ENCODE measurements around the gene PBX1.
"Not testable (repeated sequence)": the region's sequence is repeated elsewhere in the genome, so short reads cannot be mapped to it uniquely, and the experiment has no call there.

Gene PBX1

DNA sequence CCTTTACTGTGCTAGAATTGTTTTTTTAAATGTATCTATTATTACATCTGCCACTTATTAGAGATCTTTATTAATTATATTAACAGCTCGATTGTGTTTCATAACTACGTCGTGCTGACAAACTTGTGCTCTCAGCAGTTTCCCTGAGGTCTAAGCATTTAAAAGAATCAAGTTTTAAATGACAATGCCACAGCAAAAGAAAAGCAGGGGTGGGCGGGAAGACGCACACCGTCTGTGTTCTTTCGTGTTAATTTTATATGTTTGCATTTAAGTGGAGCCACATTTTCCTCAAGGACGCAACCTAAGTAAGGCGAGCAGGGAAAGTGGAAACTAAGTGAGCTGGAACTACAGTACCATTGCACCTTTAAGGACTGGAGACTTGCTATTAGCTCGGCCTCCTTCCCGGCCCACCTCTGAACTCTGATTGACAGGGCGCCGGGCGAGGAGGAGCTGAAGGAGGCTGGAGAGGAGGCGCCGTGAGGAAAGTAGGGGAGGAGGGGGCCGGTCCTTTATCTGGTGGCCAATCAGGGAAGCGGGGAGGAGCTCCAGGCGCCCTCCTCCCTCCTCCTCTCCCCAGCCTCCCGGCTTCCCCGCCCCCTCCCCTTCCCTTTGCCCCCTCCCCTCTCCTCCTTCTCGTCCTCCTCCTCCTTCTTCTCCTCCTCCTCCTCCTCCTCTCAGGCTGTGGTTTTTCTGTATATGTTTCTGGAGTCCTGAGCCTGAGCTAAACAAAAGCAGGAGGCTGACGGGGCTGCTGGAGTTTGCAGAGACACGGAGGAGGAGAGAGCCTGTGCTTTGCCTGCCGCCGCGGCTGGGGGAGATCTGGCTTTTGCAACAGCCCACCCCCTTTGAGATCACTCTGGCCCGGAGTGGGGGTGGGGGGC lies at the start of gene PBX1:
Gene PBX1, plus strand, starts transcription at position 724 of the 881 bp plus-strand sequence.
- DNase-seq, result peak; percentile 82

DNA sequence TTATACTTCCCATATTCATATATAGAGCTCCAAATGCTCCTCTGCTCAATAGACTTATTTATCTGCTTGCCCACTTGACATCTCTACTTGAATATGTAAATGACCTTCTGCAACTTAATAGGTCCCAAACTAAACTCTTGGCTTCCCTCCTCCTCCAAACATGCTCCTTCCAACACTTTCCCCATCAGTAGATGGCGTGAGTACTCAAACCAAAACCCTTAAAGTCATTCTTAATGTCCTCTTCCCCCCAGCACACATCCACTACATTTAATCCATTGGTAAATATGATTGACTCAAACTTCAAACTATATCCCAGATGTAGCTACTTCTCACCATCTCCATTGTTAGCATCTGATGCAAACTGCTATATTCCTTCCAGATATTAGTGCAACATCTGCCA lies 48.5 kb upstream of the PBX1 start:
- no peak for DNase-seq

DNA sequence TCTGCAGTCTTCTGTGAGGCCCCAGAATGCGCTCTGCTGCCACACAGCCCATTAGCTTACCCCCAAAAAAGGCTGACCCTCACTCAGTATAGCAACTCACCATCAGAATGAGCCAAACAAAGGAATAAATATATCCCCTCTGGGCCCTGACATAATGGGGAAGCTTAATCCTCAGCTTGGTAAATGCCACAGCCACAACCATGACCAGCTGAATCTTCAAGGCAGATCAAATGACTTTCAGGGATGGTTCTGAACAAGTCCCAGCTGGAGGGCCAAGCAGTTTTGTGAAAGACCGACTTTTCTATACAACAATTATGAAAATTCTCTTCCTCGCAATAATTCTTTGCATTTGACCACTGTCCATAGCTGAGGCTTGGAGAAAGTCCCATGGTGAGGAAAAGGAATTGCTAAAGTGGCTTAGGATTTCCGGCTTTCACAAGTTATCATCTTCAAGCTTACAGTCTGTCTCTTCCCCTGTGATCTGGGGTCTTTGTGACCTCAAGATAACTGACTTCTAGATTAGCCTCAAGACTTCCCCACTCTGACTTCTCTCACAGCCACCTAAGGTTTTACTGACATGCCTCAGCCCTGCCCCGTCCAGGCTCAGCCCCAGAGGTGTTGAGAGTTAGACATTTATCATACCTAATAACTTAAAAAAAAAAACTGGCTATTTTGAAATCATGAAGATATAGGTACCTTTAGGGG lies 47.8 kb upstream of the PBX1 start:
- DNase-seq, result no peak

DNA sequence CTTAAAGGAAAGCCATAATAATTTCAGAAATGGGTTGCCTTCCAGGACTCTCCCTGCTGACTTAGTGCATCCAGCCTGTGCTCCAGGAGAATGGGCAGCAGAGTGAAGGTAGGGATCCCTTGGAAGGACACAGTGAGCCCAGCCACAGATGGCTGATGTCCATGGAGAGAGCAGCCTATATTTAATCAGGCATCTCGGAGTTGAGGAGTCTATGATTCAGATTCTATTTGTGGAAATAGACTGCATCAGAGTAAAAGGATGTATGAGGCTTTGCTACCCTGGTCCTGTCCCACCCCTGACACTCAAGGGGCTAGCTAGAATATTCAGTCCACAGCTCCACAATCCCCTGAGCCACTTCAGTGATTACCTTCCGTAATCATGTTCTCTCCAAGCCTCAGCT lies 43.8 kb upstream of the PBX1 start:
- DNase-seq, result no peak

DNA sequence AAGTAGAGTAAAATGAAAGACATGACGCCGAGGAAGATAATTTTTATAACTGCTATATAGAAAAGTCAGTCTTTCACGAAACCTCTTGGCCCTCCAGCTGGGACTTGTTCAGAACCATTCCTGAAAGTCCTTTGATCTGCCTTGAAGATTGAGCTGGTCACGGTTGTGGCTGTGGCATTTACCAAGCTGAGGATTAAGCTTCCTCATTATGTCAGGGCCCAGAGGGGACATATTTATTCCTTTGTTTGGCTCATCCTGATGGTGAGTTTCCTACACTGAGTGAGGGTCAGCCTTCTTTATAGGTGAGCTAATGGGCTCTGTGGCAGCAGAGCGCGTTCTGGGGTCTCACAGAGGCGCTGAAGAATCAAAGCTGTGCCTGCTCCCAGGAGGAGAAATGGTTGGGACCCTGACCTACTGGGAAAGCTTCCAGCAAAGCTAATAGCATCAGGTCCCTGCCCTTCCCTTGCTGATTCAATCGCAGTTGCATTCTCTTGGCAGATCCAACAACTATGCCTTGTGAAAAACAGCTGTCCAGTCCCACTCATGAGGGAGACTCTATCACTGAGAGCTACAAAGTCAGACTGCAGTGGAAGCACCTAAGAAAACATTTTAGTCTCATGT lies 43.2 kb upstream of the PBX1 start:
- DNase-seq, result no peak

DNA sequence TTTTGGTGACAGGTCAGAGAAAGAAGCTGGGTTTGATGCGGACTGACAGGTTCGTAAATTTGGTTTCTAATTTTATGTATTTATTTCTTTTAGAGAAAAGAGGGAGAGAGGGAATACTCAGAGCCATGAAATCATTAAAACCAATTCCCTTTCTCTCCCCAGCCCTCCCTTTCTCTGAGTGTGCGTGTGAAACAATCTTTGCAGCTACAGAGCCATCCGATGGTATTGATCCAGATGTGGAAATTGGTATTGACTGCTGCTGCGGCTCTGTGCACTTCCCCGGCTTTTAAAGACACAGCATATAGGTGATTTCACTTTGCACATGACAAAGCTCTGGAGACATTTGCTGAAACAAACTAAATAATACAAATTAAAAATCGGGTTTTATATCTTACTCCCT lies 42.4 kb upstream of the PBX1 start:
- no peak for DNase-seq

DNA sequence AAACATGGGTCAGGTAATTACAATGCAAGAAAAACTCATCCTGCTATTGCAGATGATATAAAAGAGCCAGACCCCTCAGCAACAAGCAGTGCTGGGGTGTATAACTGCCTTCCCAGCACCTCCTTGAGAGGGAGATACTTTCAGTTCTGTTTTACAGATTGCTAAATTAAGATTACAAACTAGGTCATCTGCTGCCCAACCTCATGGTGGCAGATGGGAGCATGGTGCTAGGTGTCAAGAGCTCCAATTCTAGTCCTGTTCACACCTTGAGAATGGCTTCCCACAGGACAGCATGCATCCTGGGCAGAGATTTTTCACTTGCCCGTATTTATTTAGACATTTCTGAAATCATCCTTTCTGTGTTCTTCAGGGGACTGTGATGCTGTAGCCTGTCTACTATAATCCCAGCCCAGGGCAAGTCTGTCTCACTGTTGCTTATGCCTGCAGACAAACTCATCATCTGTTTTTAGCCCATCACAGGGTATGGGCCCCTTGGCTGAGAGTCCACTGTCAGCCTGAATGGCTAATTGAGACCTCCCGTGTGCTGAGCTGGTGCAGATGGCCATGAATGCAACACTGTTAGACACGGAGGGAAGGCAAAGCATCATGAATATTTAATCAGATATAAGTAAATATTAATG lies 40.2 kb upstream of the PBX1 start:
- no peak for DNase-seq

DNA sequence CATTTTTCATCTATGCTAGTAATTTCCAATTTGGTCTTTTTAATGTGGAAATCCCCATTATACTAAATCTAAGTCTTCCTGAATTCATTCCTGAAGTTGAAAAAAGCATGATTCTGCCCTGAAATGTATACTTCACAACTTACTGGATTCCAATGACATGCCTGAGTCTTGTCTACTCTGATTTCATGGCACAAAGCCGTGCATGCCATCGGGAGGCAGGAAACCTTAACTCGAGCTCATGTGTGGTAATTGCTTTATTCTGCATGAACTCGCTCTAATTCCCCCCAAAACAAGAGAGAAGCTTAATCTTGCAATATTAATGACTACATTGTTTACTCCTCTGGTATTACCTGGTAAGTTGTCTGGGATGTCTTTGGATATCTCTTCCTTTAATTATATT lies 39.6 kb upstream of the PBX1 start:
- no peak for DNase-seq

DNA sequence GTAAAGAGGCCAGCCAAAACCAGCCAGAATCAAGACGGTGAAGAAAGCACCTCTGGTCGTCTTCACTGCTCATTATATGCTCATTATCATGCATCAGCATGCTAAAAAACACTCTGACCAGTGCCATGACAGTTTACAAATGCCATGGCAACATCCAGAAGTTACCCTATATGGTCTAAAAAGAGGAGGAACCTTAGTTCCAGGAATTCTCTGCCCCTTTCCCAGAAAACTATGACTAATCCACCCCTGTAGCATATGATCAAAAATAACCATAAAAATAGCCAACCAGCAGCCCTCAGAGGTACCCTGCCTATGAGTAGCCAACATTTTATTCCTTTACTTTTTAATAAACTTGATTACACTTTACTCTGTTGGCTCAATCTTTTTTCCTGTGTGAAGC lies 34.2 kb upstream of the PBX1 start:
- no peak for DNase-seq

DNA sequence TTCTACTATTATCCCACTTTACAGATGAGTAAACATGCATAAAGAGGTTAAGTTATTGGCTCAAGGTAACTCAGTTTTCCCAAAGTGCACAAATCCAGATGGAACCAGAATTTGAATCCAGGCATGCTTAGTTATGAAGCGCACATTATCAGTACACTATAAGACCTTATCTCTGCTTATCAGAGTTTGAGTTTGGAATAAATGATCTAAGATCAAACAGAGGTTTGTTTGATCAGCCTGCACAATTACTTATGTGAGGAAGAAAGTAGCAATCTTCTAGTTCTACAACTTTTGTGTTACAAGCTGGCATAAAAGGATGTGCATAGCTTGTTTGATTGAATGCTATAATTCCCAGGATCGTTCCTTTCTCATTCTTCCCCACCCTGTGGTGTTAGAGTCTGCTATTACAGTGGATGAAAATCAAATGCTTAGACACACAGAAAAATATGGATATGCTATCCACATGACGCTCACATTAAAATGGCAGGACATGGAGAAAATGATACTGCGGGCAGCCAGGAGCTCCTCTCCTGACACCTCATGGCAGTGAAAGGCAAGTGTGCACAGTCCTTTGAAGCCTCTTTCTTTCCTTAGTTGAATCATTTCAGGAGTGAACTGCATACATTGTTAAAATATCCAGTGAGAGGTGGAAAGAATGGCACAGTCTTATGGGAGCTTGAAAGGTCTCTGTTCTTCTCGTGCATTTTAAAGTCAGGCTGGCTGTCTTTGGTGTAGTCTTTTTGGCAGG lies 23.9 kb upstream of the PBX1 start:
- DNase-seq, result no peak

DNA sequence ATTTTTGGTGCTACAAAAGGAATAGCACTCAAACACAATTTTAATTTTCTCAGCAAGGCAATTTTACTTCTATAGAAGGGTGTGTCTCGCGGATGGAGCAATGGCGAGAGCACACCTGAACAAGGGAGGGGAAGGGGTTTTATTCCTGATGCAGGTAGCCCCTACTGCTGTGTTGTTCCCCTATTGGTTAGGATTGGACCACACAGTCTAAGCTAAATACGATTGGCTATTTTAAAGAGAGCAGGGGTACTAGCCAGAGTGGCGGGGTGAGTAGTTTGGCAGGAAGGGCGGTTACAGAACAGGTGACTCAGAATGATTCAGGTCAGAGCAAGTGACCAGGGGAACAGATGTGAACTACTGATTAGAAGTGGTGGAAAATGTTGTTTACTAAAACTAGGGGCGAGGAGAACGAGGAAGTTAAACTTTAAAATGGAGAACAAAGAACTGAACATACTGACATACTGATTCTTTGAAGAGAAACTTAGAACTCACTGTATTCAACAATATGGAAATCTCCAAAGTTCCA lies 6.5 kb upstream of the PBX1 start:
- DNase-seq, result not testable (repeated sequence)

DNA sequence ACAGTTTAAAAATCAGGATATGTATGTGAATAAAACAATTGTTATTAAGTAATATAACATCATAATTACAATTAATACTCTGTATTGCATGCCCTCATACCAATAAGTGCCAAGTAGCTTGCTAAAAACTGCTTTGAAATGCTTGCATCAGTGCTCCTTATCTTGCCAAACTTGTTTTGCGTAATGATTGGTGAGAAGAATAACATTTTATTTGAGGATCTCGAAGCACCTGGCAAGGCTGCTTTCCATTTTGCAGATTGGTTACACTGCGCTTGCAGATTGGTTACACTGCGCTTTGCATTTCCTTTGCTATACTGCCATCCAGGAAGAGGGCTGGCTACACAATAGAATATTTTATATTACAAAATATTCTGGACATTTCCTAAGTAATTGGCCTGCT lies 1.7 kb upstream of the PBX1 start:
- DNase-seq, result no peak

DNA sequence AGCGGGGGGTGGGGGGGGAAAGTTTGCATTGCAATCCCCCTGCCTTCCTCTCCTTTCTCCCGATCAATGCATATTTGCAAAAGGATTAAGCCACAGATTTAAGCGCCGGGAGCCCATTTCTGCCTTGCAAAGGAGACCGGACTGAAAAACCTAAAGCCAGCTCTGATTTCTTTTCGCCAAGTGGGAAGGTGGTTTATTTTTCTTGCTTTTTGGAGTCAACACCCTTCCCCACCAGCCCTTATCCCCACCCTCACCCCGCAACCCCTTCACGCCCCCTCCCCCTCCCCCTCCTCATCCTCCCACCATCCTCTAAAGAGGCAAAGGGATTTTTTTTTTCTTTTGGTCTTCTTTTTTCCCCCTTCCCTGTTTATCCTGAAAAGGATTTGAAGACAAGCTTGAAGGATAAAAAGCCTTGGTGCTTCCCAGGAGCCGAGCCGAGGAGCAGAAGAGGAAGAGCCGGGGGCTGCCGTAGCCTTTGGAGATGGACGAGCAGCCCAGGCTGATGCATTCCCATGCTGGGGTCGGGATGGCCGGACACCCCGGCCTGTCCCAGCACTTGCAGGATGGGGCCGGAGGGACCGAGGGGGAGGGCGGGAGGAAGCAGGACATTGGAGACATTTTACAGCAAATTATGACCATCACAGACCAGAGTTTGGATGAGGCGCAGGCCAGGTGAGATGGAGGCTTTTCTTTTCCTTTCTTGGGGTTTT lies 513 bp downstream of the PBX1 start:
- DNase-seq, result no peak

DNA sequence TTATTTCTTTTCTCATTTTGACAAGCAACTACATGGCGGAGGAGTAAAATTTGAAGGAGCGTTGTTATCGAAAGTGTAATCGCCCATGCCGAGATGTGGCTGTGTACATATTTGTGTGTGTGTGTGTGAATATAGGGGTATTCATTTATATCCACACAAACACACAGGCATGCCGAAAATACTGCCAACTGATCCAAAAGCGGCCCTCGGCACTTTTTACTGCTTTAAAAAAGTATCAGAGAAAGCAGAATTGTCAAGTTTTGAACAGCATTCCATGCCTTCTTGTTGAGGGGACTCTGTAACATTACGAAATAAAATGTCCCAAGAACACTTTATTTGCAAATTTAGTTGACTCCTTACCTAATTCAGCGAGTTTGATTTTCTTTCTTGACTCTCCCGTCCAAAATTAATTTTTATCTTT lies 1.1 kb downstream of the PBX1 start:
- DNase-seq, result no peak

DNA sequence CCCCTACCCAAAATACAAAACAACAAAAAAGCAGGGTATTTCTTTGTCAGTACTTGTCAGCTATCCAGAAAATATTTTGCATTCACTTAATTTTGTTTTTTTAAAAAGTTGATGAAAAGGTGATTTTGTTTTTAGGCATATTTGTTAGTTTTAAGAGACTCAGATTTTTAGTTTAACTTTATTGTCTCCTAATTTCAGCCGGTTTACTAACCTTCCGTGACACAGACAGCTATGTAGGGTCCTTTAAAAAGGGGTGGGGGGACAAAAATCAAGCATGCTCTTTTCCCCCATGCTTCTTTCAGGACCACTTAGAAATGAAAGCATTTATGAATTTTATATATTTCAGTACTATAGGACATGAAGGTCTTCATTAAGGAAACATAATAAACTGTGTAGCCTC lies 1.6 kb downstream of the PBX1 start:
- DNase-seq, result no peak

DNA sequence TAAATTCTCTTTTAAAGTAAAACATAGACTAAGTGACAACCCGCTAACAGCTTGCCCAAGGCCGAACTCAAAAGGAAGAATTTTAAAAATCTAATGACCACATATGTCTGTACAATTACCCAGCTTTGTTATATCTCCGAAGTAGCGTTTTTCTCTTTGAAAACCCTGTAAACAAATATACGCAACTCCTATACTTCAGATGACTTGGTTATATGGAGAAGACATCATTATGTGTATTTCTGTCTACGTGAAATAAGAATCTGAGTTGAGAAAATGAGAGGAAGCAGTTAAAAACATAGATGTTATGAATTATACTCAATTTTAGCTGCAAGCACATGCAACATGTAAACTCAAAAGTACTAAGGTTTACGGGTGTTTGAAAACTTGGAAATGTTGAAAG lies 2.0 kb downstream of the PBX1 start:
- no peak for DNase-seq

DNA sequence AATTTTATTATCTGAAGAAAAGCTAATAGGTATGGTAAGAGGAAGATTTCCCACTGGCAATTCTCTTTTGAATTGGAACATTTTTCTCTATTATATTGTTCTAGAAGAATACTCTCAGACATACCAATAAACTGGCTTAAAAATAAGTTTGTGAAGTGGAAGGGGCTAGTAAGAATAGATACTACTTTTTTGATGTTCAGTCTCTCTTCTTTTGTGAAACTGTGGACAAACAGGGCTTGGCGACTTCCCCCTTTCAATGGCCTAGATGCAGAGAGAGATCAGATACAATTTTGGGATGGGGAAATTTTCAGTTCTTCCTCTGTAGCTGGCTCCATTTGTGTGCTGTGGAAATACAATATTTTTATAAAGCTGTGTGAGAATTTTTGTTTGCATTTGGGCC lies 2.5 kb downstream of the PBX1 start:
- no peak for DNase-seq

DNA sequence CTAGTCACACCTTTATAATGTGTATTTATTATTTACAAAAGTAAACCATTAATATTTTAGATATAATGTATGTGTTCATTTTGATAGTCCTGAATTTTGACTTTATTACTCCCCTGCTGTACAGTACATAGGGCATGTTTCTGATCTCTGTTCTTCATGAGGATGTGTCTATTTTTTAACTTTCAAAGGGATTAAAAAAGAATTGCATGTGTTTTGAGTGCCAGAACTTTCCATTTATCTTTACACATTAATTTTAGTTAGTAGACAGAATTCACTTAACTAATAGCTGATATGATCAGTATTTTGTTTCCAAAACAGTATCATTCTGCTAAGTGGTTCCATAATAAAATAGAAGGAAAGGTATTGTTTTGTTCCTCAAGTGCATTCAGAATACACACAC lies 3.1 kb downstream of the PBX1 start:
- no peak for DNase-seq

DNA sequence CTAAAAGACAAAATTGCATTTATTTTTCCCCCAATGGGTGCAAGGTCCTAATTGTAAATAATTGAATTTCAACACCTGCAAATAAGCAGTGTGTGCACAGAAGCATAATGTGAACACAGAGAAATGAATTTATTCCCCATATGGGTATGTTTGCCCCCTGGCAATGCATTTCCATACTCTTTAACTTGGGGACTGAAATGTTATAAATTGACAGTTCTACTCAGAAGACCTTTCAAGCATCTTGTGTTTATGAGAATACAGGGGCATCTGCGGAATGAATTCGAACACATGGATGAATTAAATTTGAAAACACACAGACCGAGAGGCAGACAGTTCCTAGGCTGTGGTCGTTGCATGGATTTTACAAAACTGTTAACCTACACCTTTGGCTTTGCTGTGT lies 3.5 kb downstream of the PBX1 start:
- DNase-seq, result no peak

DNA sequence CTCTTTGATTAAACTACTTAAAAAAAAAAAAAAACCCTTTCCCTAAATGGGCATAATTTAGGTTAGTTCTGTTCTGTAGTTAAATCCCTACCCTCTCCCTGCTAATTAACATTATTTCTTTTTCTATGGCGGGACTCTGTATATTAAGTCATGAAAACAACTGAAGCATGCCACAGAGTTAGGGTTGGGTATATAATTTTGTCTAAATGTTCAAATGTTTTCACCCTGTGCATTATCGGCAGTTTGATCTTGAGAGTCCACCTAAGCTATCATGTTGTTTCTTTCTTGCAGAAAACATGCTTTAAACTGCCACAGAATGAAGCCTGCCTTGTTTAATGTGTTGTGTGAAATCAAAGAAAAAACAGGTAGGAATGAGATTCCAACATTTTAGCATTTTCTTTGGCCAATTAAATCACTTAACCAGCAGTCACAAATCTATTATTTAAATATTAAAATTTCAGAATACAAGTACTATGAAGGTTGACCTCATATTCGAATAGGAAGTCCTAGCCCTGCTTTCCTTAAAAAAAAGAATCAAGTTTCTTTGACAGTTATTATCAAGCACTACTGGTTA lies 4.0 kb downstream of the PBX1 start:
- DNase-seq, result no peak

DNA sequence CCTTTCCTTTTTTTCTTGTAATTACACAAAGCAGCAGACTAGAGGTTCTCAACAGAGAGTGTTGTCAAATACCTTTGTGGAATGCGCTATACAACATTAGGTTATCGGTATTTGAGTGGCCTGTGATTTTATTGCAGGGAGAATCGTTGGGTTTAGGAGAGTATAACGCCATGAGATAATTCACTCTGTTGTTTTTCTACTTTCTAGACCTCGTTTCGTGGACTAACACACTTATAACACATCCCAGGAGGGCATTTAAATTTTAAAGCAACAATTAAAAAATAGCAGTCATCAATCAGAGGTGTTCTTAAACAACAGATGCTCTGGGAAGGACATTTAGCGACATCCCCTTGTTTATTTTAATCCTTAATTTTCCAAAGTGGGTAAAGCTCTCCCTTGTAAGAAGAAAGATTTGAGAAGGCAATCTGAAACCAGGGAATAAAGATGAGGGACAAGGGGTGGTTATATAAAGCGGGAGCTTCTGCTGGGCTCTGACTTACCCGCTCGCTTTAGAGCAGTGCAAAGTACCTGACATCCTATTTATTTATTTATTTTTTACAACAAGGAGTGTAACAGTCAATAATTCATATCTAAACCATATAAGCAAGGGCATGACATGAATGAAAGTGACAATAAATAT lies 4.9 kb downstream of the PBX1 start:
- no peak for DNase-seq
